NB4 (cell line): Measurements from ENCODE around the gene EXOC3.

ENCODE experiments used
- MYC ChIP-seq: IDR thresholded peaks from 2 replicates; pipeline ENCODE4 v1.6.1; 2011; ENCODE audit warnings: low read depth, low read length
- POLR2A ChIP-seq: IDR thresholded peaks from 2 replicates; pipeline ENCODE4 v1.6.1; 2011; ENCODE audit warnings: mild to moderate bottlenecking; ENCODE audit not compliant: insufficient read length; ENCODE audit errors: extremely low read depth
- TF ChIP-seq, protein P1 (sequence below): IDR thresholded peaks from one replicate; pipeline ENCODE4 v1.5.1; 2012; ENCODE audit warnings: low read depth, low read length
- TF ChIP-seq, protein P2 (sequence below): IDR thresholded peaks from 2 replicates; pipeline ENCODE4 v1.6.1; 2011; ENCODE audit warnings: low read depth, low read length

DNA sequence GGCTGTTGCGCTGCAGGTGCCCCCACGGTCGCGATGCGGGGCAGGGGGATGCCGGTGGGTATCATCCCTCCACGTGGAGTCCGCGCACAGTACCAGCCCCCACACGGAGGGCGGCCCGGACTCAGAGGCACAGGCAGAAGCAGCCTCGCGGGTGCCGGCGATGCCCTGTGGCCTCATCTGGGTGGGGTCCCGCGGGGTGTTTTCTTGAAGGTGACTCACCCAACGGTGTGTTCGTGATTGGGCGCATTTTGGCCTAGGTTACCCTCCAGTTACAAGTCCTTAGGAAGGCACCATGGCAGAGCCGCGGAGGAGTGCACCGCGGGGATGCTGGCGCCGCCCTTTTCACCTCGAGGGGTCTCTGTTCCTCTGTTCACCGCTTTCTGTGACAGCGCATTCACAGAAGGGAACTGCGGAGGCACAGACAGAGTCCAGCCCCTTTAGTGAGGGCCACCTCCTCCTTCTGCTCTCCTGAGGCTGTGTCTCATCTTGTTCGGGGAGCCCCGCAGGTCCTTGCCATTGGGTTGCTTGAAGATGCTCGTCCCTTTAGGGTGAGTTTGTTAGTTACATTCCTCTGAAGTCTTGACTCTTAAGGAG is 21.6 kb upstream of the EXOC3 start:
- TF ChIP-seq, protein P1, sequence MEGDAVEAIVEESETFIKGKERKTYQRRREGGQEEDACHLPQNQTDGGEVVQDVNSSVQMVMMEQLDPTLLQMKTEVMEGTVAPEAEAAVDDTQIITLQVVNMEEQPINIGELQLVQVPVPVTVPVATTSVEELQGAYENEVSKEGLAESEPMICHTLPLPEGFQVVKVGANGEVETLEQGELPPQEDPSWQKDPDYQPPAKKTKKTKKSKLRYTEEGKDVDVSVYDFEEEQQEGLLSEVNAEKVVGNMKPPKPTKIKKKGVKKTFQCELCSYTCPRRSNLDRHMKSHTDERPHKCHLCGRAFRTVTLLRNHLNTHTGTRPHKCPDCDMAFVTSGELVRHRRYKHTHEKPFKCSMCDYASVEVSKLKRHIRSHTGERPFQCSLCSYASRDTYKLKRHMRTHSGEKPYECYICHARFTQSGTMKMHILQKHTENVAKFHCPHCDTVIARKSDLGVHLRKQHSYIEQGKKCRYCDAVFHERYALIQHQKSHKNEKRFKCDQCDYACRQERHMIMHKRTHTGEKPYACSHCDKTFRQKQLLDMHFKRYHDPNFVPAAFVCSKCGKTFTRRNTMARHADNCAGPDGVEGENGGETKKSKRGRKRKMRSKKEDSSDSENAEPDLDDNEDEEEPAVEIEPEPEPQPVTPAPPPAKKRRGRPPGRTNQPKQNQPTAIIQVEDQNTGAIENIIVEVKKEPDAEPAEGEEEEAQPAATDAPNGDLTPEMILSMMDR: no peak
- TF ChIP-seq POLR2A: no peak
- TF ChIP-seq, protein P2, sequence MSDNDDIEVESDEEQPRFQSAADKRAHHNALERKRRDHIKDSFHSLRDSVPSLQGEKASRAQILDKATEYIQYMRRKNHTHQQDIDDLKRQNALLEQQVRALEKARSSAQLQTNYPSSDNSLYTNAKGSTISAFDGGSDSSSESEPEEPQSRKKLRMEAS: no peak
- peak; percentile 5; the same call in 1 of the 2 replicates for TF ChIP-seq MYC
